ENCODE data around the gene PPP2R3B. TPM values are rescaled to one million over a fixed set of nuclear protein-coding genes. Genes with fewer than 3 reads are reported as not detected.

The PPP2R3B gene
- total RNA-seq, 1 donor from 2014 or later, result 53.4 TPM

GRCh38 chrX:345020-345925 is 41.4 kb downstream of the PPP2R3B start:
- no peak for DNase-seq (ENCODE audit: extremely low spot score, unreplicated experiment)
- TF ChIP-seq CTCF (conservative IDR thresholded peaks at IDR 0.05), result no peak
- no peak overlapping the region for H3K4me3 Mint-ChIP-seq
- H3K36me3 Mint-ChIP-seq, result peaks cover 11% of the 10 kb centered on the region
- H3K4me1 Mint-ChIP-seq (ENCODE audit: unreplicated experiment), result no peaks in the 10 kb centered on the region
- H3K27me3 Mint-ChIP-seq, result no peaks in the 10 kb centered on the region
- H3K27ac Mint-ChIP-seq, result no peak overlapping the region
- no peaks in the 10 kb centered on the region for H3K9me3 Mint-ChIP-seq

GRCh38 chrX:344371-344901 is 42.3 kb downstream of the PPP2R3B start:
- Mint-ChIP-seq H3K36me3 (peaks cover 11% of the 10 kb centered on the region), H3K27ac (no peak overlapping the region), H3K27me3 (no peaks in the 10 kb centered on the region), H3K4me1 (ENCODE audit: unreplicated experiment) (no peaks in the 10 kb centered on the region), H3K4me3 (no peak overlapping the region), H3K9me3 (no peaks in the 10 kb centered on the region)
- no peak for DNase-seq (ENCODE audit: extremely low spot score, unreplicated experiment)
- no peak for TF ChIP-seq CTCF (conservative IDR thresholded peaks at IDR 0.05)

GRCh38 chrX:341541-342101 is 45.1 kb downstream of the PPP2R3B start:
- TF ChIP-seq CTCF (conservative IDR thresholded peaks at IDR 0.05), result no peak
- no peak for DNase-seq (ENCODE audit: extremely low spot score, unreplicated experiment)
- Mint-ChIP-seq H3K36me3 (peaks cover 15% of the 10 kb centered on the region), H3K4me1 (ENCODE audit: unreplicated experiment) (no peaks in the 10 kb centered on the region), H3K9me3 (no peaks in the 10 kb centered on the region), H3K27ac (no peak overlapping the region), H3K27me3 (no peaks in the 10 kb centered on the region), H3K4me3 (no peak overlapping the region)

GRCh38 chrX:340641-341423 is 45.9 kb downstream of the PPP2R3B start:
- no peak for TF ChIP-seq CTCF (conservative IDR thresholded peaks at IDR 0.05)
- H3K36me3 Mint-ChIP-seq, result peaks cover 21% of the 10 kb centered on the region
- H3K4me1 Mint-ChIP-seq (ENCODE audit: unreplicated experiment), result no peaks in the 10 kb centered on the region
- no peak overlapping the region for H3K27ac Mint-ChIP-seq
- H3K9me3 Mint-ChIP-seq, result no peaks in the 10 kb centered on the region
- H3K27me3 Mint-ChIP-seq, result no peaks in the 10 kb centered on the region
- DNase-seq (ENCODE audit: extremely low spot score, unreplicated experiment), result no peak
- no peak overlapping the region for H3K4me3 Mint-ChIP-seq

GRCh38 chrX:340121-340520 is 46.6 kb downstream of the PPP2R3B start:
- Mint-ChIP-seq H3K4me1 (ENCODE audit: unreplicated experiment) (no peaks in the 10 kb centered on the region), H3K4me3 (no peak overlapping the region), H3K36me3 (peaks cover 24% of the 10 kb centered on the region), H3K27me3 (no peaks in the 10 kb centered on the region), H3K9me3 (no peaks in the 10 kb centered on the region), H3K27ac (no peak overlapping the region)
- TF ChIP-seq CTCF (conservative IDR thresholded peaks at IDR 0.05), result no peak
- DNase-seq (ENCODE audit: extremely low spot score, unreplicated experiment), result no peak

Data from type B pancreatic cell (in vitro differentiated cells).